Osteocyte (in vitro differentiated cells): ENCODE results near the gene SNAPC1. TPM values are rescaled to one million over a fixed set of nuclear protein-coding genes. Genes with fewer than 3 reads are reported as not detected.

Source experiments
- DNase-seq: peaks from one replicate; pipeline ENCODE4 v3.0.0; 2021; ENCODE audit warnings: mixed read lengths; ENCODE audit not compliant: unreplicated experiment; ENCODE audit errors: extremely low spot score
- H3K27ac Mint-ChIP-seq: one replicate; pipeline ENCODE4 v1.8.0; 2021; ENCODE audit warnings: mild to moderate bottlenecking, mixed read lengths; ENCODE audit not compliant: unreplicated experiment
- H3K27me3 Mint-ChIP-seq: one replicate; pipeline ENCODE4 v1.8.0; 2021; ENCODE audit warnings: mixed read lengths; ENCODE audit not compliant: unreplicated experiment
- H3K36me3 Mint-ChIP-seq: one replicate; pipeline ENCODE4 v1.8.0; 2021; ENCODE audit warnings: mixed read lengths; ENCODE audit not compliant: unreplicated experiment
- H3K4me1 Mint-ChIP-seq: one replicate; pipeline ENCODE4 v1.8.0; 2021; ENCODE audit warnings: mixed read lengths; ENCODE audit not compliant: unreplicated experiment
- H3K4me3 Mint-ChIP-seq: one replicate; pipeline ENCODE4 v1.8.0; 2021; ENCODE audit warnings: mild to moderate bottlenecking, moderate library complexity, mixed read lengths; ENCODE audit not compliant: unreplicated experiment
- H3K9me3 Mint-ChIP-seq: one replicate; pipeline ENCODE4 v1.8.0; 2021; ENCODE audit warnings: mixed read lengths; ENCODE audit not compliant: unreplicated experiment
- total RNA-seq: library from RNA; stranded (reverse); gene quantifications from 2 replicates; pipeline ENCODE4 v1.2.1, GENCODE V29; 2021
- TF ChIP-seq, protein P1 (sequence below): fragments of 200-600 bp; sonication (generic); IDR thresholded peaks from 2 replicates; pipeline ENCODE4 v1.5.0; 2021; ENCODE audit warnings: antibody characterized with exemption, mild to moderate bottlenecking, moderate library complexity

The SNAPC1 gene
- total RNA-seq, 1 donor from 2014 or later: 9.1 TPM

DNA sequence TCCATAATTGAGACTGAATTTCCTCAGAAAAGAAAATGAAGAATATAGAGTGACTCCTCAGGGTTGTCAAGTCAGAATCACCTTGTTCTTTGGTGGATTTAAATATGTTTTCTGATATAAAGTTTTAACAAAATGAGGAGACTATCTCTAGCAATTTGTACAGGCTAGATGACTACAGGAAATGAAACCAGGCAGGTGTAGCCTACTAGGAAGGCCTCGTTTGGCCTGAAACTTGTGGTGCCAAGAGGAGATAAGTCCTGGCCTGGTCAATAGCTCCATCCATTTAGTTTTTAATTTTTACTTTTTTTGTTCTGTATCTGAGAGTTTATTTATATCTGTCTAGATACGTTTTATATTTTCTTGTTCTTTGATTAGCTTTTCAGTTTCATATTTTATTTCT is 41.5 kb downstream of the SNAPC1 start:
- peaks cover 12% of the 10 kb centered on the region for H3K4me1 Mint-ChIP-seq
- no peak for DNase-seq

DNA sequence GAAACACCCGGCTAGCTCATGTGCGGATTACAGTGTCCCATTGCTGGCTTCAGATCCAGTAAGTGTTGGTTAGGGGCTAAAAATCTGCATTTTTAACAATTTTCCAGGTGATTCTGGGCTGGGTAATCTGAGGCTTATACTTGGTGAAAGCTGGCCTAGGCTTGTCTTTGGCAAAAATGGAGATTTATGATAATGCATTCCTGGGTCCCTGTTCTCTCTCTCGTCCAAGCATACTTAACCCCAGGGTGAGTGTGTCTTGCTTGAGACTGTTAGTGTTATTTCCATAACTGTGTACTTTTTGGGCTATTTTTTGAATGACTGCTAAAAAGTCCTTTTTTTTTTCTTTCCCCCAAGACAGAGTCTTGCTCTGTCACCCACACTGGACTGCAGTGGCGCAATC is 43.2 kb downstream of the SNAPC1 start:
- H3K27ac Mint-ChIP-seq: no peak overlapping the region
- peaks cover 2% of the 10 kb centered on the region for H3K27me3 Mint-ChIP-seq
- DNase-seq: no peak
- TF ChIP-seq, protein P1, sequence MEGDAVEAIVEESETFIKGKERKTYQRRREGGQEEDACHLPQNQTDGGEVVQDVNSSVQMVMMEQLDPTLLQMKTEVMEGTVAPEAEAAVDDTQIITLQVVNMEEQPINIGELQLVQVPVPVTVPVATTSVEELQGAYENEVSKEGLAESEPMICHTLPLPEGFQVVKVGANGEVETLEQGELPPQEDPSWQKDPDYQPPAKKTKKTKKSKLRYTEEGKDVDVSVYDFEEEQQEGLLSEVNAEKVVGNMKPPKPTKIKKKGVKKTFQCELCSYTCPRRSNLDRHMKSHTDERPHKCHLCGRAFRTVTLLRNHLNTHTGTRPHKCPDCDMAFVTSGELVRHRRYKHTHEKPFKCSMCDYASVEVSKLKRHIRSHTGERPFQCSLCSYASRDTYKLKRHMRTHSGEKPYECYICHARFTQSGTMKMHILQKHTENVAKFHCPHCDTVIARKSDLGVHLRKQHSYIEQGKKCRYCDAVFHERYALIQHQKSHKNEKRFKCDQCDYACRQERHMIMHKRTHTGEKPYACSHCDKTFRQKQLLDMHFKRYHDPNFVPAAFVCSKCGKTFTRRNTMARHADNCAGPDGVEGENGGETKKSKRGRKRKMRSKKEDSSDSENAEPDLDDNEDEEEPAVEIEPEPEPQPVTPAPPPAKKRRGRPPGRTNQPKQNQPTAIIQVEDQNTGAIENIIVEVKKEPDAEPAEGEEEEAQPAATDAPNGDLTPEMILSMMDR: no peak
- no peaks in the 10 kb centered on the region for H3K36me3 Mint-ChIP-seq
- H3K4me1 Mint-ChIP-seq: peaks cover 12% of the 10 kb centered on the region
- no peak overlapping the region for H3K4me3 Mint-ChIP-seq
- H3K9me3 Mint-ChIP-seq: no peaks in the 10 kb centered on the region

More for the DNA sequence above, 41.5 kb downstream of the SNAPC1 start:
- H3K27ac Mint-ChIP-seq: no peak overlapping the region
- H3K4me3 Mint-ChIP-seq: no peak overlapping the region
- no peaks in the 10 kb centered on the region for H3K9me3 Mint-ChIP-seq
- TF ChIP-seq, protein P1: no peak
- no peaks in the 10 kb centered on the region for H3K36me3 Mint-ChIP-seq
- peaks cover 2% of the 10 kb centered on the region for H3K27me3 Mint-ChIP-seq

DNA sequence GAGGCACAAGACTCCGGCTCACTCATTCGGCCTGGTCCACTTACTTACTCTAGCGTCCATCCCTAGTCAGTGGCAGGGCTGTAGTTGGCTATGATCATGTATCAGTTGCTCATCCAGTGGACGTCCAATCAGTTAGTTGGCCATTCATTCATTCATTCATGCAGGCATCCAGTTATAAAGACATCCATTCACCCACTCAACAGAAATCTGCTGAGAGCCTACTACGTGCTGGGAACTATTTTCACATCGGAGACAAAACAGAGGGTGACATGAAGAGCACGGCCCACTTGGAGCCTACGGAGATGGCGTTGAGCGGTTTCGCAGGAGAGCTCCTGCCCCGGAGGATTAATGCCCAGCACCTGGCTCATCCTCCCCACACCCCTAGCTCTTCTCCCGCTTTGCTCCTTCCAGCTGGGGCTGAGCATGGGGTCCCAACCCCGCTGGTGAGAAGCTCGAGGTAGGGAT is 49.7 kb downstream of the SNAPC1 start:
- no peak overlapping the region for H3K27ac Mint-ChIP-seq
- H3K4me3 Mint-ChIP-seq: peak overlapping the region; percentile 81
- H3K4me1 Mint-ChIP-seq: peaks cover 12% of the 10 kb centered on the region
- DNase-seq: no peak
- peaks cover 36% of the 10 kb centered on the region for H3K27me3 Mint-ChIP-seq
- H3K36me3 Mint-ChIP-seq: peaks cover 1% of the 10 kb centered on the region
- no peaks in the 10 kb centered on the region for H3K9me3 Mint-ChIP-seq
- TF ChIP-seq, protein P1: no peak

DNA sequence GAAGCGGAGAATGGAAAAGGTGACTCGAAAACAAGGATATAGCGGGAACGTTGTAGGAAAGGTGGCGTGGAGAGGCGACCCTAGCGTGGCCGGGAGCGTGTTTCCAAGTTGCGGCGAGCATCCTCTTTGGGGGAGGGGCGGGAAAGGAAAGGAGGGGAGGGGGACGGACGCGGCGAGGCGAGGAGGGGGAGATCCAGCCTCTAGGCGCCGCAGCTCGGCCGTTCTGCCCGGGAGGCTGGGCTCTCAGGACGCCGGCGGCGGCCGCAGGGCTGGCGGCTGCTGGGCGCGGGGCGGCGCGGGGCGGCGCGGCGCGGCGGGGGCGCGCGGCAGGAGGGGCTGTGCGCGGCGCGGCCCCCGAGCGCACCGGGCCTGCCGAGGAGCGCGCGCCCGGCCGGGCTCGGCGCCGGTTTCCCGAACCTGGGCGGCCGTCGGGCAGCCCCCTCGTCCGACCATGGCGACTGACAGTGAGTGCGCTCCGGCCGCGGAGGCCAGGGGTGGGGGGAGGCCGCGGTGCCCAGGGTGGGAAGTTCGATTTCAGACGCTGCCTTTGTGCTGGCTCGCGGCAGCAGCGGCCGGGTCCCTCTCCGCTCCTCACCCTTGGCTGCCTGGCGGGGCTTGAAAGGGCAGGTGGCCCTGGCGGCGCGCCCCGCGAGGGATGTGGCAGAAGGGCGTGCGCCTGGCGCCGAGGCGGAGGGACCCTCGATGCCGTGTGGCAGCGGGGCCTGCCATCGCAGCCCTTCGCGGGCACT is 50.3 kb downstream of the SNAPC1 start, which contains the start of gene SYT16:
TSS of gene SYT16 (plus strand) at position 357 of the 749 bp plus-strand sequence.
- Mint-ChIP-seq H3K4me3 (peak within 1 kb of the TSS; percentile 81), H3K27me3 (peaks cover 36% of the 10 kb centered on the region), H3K36me3 (peaks cover 1% of the 10 kb centered on the region), H3K27ac (no peak within 1 kb of the TSS), H3K9me3 (no peaks in the 10 kb centered on the region), H3K4me1 (peaks cover 8% of the 10 kb centered on the region)
- TF ChIP-seq, protein P1: no peak
- DNase-seq: no peak

DNA sequence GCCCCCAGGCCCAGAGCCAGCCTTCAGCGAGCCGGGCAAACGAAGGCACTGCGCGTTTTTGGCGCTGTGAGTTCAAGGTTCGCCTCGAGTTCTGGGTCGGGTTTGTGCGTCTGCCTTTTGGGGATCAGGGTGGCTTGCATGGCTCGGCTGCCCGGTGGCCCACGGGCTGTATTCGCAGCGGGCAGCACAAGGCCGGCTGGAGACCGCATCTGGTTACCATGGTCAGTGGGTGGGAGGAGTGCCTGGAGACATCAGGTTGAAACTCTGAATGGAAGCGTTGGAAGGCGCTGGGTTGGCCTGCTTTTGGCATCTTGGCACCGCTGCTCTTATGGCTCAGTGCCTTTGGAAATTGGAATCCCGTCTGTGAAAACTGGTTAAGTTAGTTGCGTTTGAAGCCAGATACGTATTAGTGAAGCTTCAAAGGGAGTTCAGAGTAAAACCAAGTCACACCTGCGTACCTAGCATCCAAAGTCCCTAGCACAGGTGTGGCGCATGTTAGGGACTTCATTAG is 50.9 kb downstream of the SNAPC1 start:
- peaks cover 36% of the 10 kb centered on the region for H3K27me3 Mint-ChIP-seq
- no peak overlapping the region for H3K27ac Mint-ChIP-seq
- no peaks in the 10 kb centered on the region for H3K9me3 Mint-ChIP-seq
- peak overlapping the region; percentile 76 for H3K4me3 Mint-ChIP-seq
- DNase-seq: no peak
- peaks cover 1% of the 10 kb centered on the region for H3K36me3 Mint-ChIP-seq
- TF ChIP-seq, protein P1: no peak
- peaks cover 6% of the 10 kb centered on the region for H3K4me1 Mint-ChIP-seq
